AG09319 (cell line): ENCODE measurements around the gene FMNL3.
"Not testable (repeated sequence)": the region's sequence is repeated elsewhere in the genome, so short reads cannot be mapped to it uniquely, and the experiment has no call there.

Experiments
- DNase-seq: peaks from one replicate; pipeline ENCODE4 v3.0.0-alpha.2; 2010; ENCODE audit warnings: low read depth; ENCODE audit errors: extremely low read depth
- CTCF ChIP-seq: IDR thresholded peaks from 2 replicates; pipeline ENCODE4 v1.5.1; 2011; ENCODE audit warnings: low read depth, mild to moderate bottlenecking, inconsistent platforms, low read length, moderate library complexity

Gene FMNL3

GRCh38 chr12:49609875-49610154 lies 97.4 kb downstream of the FMNL3 start:
- no peak for DNase-seq
- TF ChIP-seq CTCF, result no peak

- no peak for DNase-seq
- no peak for TF ChIP-seq CTCF
These were observed 97.9 kb downstream of the FMNL3 start for GRCh38 chr12:49609059-49609874.

- DNase-seq, result not testable (repeated sequence)
These were observed 101.7 kb downstream of the FMNL3 start, which contains the start of gene FAM186B for GRCh38 chr12:49605539-49605938. FAM186B (minus strand) TSS chr12:49605639; CDS start chr12:49605477, 162 bp downstream.

GRCh38 chr12:49604856-49605255 lies 102.3 kb downstream of the FMNL3 start:
- DNase-seq, result no peak
- no peak for TF ChIP-seq CTCF

- TF ChIP-seq CTCF, result no peak
- no peak for DNase-seq
These were observed 103.5 kb downstream of the FMNL3 start for GRCh38 chr12:49603721-49604120.

- TF ChIP-seq CTCF, result no peak
- DNase-seq, result no peak
These were observed 107.2 kb downstream of the FMNL3 start for GRCh38 chr12:49599961-49600360.

GRCh38 chr12:49598527-49598926 lies 108.7 kb downstream of the FMNL3 start:
- DNase-seq, result no peak
- no peak for TF ChIP-seq CTCF
